K562 (cell line): ENCODE data around the gene BCL2L12. TPM values are rescaled to one million over a fixed set of nuclear protein-coding genes. Genes with fewer than 3 reads are reported as not detected.

Experiments
- ATAC-seq: fragments of 200-7000 bp; cut with Tn5 transposase; 3 replicates; pipeline ENCODE4 v1.9.1; 2020; ENCODE audit warnings: moderate library complexity
- BruUV-seq: library from RNA; stranded (reverse); fragments of 400-500 nt; replicated peaks from 2 replicates; lab custom pipeline; 2021; lab: Mats Ljungman, UMichigan
- CTCF ChIA-PET: fragments of 300-600 bp; formaldehyde crosslinking; extraction: SDS; loops from one replicate; lab custom pipeline; 2021; ENCODE audit warnings: low intra/inter-chr PET ratio; lab: Yijun Ruan, JAX
- POLR2A ChIA-PET: fragments of 300-600, 350-650 bp; sonication (Branson Sonifier 250); formaldehyde crosslinking; extraction: SDS; loops from one replicate; lab custom pipeline; 2021; ENCODE audit warnings: antibody characterized with exemption, inconsistent platforms; lab: Yijun Ruan, JAX
- DNase-seq, 4 experiments: peaks; one replicate each; pipeline versions ENCODE4 v3.0.0 to v3.0.0-alpha.2; 2011 to 2018; ENCODE audit warnings: low spot score in 3 of 4, mixed read lengths in 3 of 4; ENCODE audit errors: extremely low read depth in 1 of 4
- FAIRE-seq: peaks from 2 replicates; lab custom pipeline; 2011; peaks lifted over from hg19 to GRCh38; lab: Jason Lieb, UNC
- H2AFZ ChIP-seq: 2 replicates; pipeline ENCODE4 v1.6.0; 2011; ENCODE audit warnings: low read depth, low read length, control low read depth, inconsistent platforms
- H3K27ac ChIP-seq: fragments of 200-600 bp; 3 replicates; pipeline ENCODE4 v1.8.0; 2011; ENCODE audit warnings: low read depth, mild to moderate bottlenecking, control low read depth, inconsistent platforms, low read length, moderate library complexity, mixed read lengths; ENCODE audit errors: extremely low read depth
- H3K27me3 ChIP-seq, 2 experiments: fragments of 300-600 bp in 1 of 2; 2 replicates in 1 of 2; 3 replicates in 1 of 2; pipeline versions ENCODE4 v1.6.0 to v1.8.0; 2011; ENCODE audit warnings: inconsistent platforms in 2 of 2, low read length in 2 of 2, mild to moderate bottlenecking in 1 of 2, mixed read lengths in 1 of 2, moderate library complexity in 1 of 2; ENCODE audit not compliant: control insufficient read depth in 2 of 2, insufficient read depth in 2 of 2
- H3K36me3 ChIP-seq: fragments of 300-600 bp; 3 replicates; pipeline ENCODE4 v1.8.0; 2011; ENCODE audit warnings: mild to moderate bottlenecking, low read length, inconsistent platforms; ENCODE audit not compliant: control insufficient read depth, insufficient read depth
- H3K4me1 ChIP-seq, 2 experiments: fragments of 200-600 bp in 1 of 2; replicated peaks in 1 of 2; 2 replicates in 1 of 2; 3 replicates in 1 of 2; pipeline versions ENCODE4 v1.5.1 to v1.8.0; 2011; ENCODE audit warnings: inconsistent platforms in 2 of 2, low read length in 2 of 2, mild to moderate bottlenecking in 1 of 2, mixed read lengths in 1 of 2, moderate library complexity in 1 of 2; ENCODE audit not compliant: control insufficient read depth in 2 of 2, insufficient read depth in 2 of 2
- H3K4me2 ChIP-seq: 2 replicates; pipeline ENCODE4 v1.6.1; 2011; ENCODE audit warnings: low read length, control low read depth, inconsistent platforms, mixed read lengths; ENCODE audit not compliant: insufficient read depth
- H3K4me3 ChIP-seq: fragments of 200-600 bp; sonication (generic), shearing (Covaris generic); 2 replicates; pipeline ENCODE4 v1.5.1; 2016; ENCODE audit warnings: control low read depth, inconsistent platforms
- H3K79me2 ChIP-seq: fragments of 200-600 bp; 3 replicates; pipeline ENCODE4 v1.8.0; 2011; ENCODE audit warnings: low read length, inconsistent platforms; ENCODE audit not compliant: control insufficient read depth, insufficient read depth
- H3K9ac ChIP-seq, 2 experiments: 2 replicates each; pipeline versions ENCODE4 v1.6.0 to v1.6.1; 2011; ENCODE audit warnings: low read depth in 2 of 2, low read length in 2 of 2, control low read depth in 1 of 2, inconsistent platforms in 1 of 2, mild to moderate bottlenecking in 1 of 2, mixed read lengths in 1 of 2; ENCODE audit not compliant: insufficient read depth in 1 of 2
- H3K9me1 ChIP-seq: one replicate; pipeline ENCODE4 v1.6.0; 2011; ENCODE audit warnings: inconsistent platforms, mild to moderate bottlenecking, low read length, moderate library complexity; ENCODE audit not compliant: control insufficient read depth, insufficient read depth
- H3K9me3 ChIP-seq: replicated peaks from 2 replicates; pipeline ENCODE4 v1.5.1; 2011; ENCODE audit warnings: low read depth, low read length, inconsistent platforms; ENCODE audit not compliant: control insufficient read depth, insufficient read depth
- H4K20me1 ChIP-seq: replicated peaks from 2 replicates; pipeline ENCODE4 v1.6.1; 2011; ENCODE audit warnings: low read length, inconsistent platforms, mixed read lengths; ENCODE audit not compliant: control insufficient read depth, insufficient read depth
- BCOR ChIP-seq: fragments of 450-650 bp; IDR thresholded peaks from 2 replicates; pipeline ENCODE4 v1.6.1; 2016
- POLR2G ChIP-seq: fragments of 200-400 bp; formaldehyde crosslinking; IDR thresholded peaks from 2 replicates; pipeline ENCODE4 v1.6.1; 2017; ENCODE audit warnings: low read depth, mild to moderate bottlenecking, antibody characterized with exemption, low read length, moderate library complexity
- PRPF4 ChIP-seq: fragments of 200-400 bp; formaldehyde crosslinking; IDR thresholded peaks from one replicate; pipeline ENCODE4 v1.6.1; 2017; ENCODE audit warnings: low read length, low read depth, mild to moderate bottlenecking; ENCODE audit not compliant: insufficient read depth, poor library complexity, severe bottlenecking
- RBFOX2 ChIP-seq: fragments of 200-400 bp; formaldehyde crosslinking; IDR thresholded peaks from 2 replicates; pipeline ENCODE4 v1.6.1; 2017; ENCODE audit warnings: low read depth, mild to moderate bottlenecking, low read length, moderate library complexity
- WGBS: fragments of 100-300 bp; shearing (Covaris generic); methylation state at CpG from one replicate; pipeline ENCODE4 v1.1.6; 2016; ENCODE audit warnings: low coverage, mixed read lengths; ENCODE audit not compliant: insufficient coverage; ENCODE audit errors: missing lambda C conversion rate; 5-methylcytosine and 5-hydroxymethylcytosine counted together
- in situ Hi-C: fragments of 300-500 bp; cut with MboI; formaldehyde crosslinking; loops from 4 replicates; pipeline ENCODE4 v1.15.0; 2018; ENCODE audit warnings: inconsistent platforms, mixed read lengths
- intact Hi-C: fragments of 100-400 bp; cut with micrococcal nuclease; formaldehyde crosslinking; loops from 2 replicates; pipeline ENCODE4 v1.14.2; 2022
- polyA plus RNA-seq, 8 experiments: library from polyadenylated mRNA; depleted of rRNA in 4 of 8; stranded (reverse) in 5 of 8; unstranded in 3 of 8; fragments of >200 nt; fragmentation: Nextera tagmentation in 2 of 8; fragmentation: Illumina TruSeq in 1 of 8; extraction: Ambion mirVana in 2 of 8; extraction: Trizol in 1 of 8; gene quantifications; 2 replicates each; pipeline versions ENCODE4 v1.2.1 to v1.2.3, GENCODE V29; 2011 to 2014; ENCODE audit warnings: inconsistent platforms in 1 of 8, missing spikeins in 1 of 8
- total RNA-seq, 7 experiments: library from RNA; depleted of rRNA in 6 of 7; stranded (reverse); fragments of >200 nt in 6 of 7; fragmentation: Illumina TruSeq in 2 of 7; extraction: Trizol in 2 of 7; gene quantifications; 2 replicates each; pipeline versions ENCODE4 v1.2.1 to v1.2.3, GENCODE V29; 2011 to 2021; ENCODE audit warnings: low replicate concordance in 1 of 7
- TF ChIP-seq, protein P1 (sequence below), 3 experiments: fragments of 200-800 bp in 1 of 3; fragments of 250-450 bp in 1 of 3; fragments of 450-650 bp in 1 of 3; sonication (Bioruptor Pico) in 1 of 3; sonication (Bioruptor generic) in 1 of 3; formaldehyde crosslinking in 1 of 3; IDR thresholded peaks; 2 replicates each; pipeline versions ENCODE4 v1.6.1 to v1.8.0; 2016 to 2022; ENCODE audit warnings: mild to moderate bottlenecking in 2 of 3, missing genetic modification characterization in 2 of 3, missing compliant biosample characterization in 1 of 3, moderate library complexity in 1 of 3
- TF ChIP-seq, protein P2 (sequence below): IDR thresholded peaks from 2 replicates; pipeline ENCODE4 v1.6.1; 2014; ENCODE audit warnings: antibody characterized with exemption

Gene BCL2L12
- total and polyA plus RNA-seq, 9 of the 15 experiments (the other 6 are each of a cell fraction or from before 2014, with no cell fraction given): 7.4 to 263 (median 81.2) TPM

DNA sequence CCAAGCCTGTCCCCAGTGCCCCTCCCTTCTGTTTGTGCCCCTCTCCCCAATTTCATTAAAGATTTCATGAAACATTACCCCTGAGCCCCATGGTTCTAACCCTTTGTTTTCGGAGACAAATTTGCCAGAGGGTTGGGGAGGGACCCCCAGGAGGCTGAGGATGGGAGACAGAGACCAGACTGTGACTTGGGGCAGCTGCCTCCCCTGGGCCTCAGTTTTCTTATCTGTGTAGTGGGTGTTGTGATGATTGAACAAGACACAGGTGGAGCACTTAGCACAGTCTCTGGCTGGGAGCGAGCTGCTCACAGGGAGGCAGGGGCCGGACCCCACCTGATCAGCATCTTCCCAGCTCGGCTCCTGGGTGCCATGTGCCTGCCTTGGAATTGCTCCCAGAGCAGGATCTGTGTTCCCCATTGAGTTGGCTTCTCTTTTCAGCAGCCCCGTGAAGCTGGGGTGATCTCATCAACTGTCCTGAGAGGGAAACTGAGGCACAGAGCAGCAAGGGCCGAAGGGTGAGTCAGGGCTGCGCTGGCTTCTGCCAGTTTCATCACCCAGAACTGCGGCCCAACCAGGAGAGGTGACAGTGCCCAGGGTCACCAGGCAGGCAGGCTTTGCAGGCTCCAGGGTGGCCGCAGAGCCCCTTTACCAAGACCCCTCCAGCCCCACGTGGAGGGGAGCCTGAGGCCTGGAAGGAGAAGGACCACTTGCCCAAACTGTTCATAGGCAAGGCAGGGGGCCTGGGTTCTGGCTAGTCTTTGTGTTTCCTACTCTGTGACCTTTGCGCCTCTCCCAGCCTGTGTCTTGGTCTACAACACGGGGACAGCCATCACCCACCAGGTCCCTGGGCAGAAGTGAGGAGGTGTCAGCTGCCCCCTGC, 6.9 kb upstream of the BCL2L12 start:
- no peak for ATAC-seq
- Histone ChIP-seq H3K79me2 (peaks cover 7% of the 10 kb centered on the region), H3K9me3 (0 out of 2 replicates have a peak, but pooled peaks cover 2% of the 10 kb centered on the region), H4K20me1 (0 out of 2 replicates have a peak, but pooled peaks cover 14% of the 10 kb centered on the region), H3K27me3 (no peaks in the 10 kb centered on the region), H3K36me3 (peaks cover 91% of the 10 kb centered on the region; the same call in 2 of the 3 replicates), H3K4me1 (peaks cover 0 to 24% of the 10 kb centered on the region in 2 experiments; a peak in 2 of 5 replicates), H3K9ac (no peak overlapping the region), H3K27ac (no peak overlapping the region), H2AFZ (no peak overlapping the region), H3K4me3 (no peak overlapping the region), H3K4me2 (no peak overlapping the region), H3K9me1 (peaks cover 2% of the 10 kb centered on the region)
- ChIA-PET CTCF (no interaction called here), POLR2A (interaction anchor here (0.6 to 4.8 kb wide), 5 partner anchors 7 to 203 kb away, joined by 3 to 28 read pairs (median 3); partner anchors contain the start of genes BCL2L12, IRF3 and SCAF1)
- in situ Hi-C loops (no loop called here), intact Hi-C loops (no loop called here)
- no peak for DNase-seq
- no TSS peak for BruUV-seq
- WGBS: 93% methylated on average over 11 of the region's 12 CpGs
- FAIRE-seq: no peak
- peak; percentile 56 for TF ChIP-seq POLR2G
- peak; percentile 58 for TF ChIP-seq RBFOX2
- TF ChIP-seq, protein P1, sequence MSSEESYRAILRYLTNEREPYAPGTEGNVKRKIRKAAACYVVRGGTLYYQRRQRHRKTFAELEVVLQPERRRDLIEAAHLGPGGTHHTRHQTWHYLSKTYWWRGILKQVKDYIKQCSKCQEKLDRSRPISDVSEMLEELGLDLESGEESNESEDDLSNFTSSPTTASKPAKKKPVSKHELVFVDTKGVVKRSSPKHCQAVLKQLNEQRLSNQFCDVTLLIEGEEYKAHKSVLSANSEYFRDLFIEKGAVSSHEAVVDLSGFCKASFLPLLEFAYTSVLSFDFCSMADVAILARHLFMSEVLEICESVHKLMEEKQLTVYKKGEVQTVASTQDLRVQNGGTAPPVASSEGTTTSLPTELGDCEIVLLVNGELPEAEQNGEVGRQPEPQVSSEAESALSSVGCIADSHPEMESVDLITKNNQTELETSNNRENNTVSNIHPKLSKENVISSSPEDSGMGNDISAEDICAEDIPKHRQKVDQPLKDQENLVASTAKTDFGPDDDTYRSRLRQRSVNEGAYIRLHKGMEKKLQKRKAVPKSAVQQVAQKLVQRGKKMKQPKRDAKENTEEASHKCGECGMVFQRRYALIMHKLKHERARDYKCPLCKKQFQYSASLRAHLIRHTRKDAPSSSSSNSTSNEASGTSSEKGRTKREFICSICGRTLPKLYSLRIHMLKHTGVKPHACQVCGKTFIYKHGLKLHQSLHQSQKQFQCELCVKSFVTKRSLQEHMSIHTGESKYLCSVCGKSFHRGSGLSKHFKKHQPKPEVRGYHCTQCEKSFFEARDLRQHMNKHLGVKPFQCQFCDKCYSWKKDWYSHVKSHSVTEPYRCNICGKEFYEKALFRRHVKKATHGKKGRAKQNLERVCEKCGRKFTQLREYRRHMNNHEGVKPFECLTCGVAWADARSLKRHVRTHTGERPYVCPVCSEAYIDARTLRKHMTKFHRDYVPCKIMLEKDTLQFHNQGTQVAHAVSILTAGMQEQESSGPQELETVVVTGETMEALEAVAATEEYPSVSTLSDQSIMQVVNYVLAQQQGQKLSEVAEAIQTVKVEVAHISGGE (CRISPR knock-in tag; IDR thresholded peaks at IDR 0.05): 0 out of 6 replicates have a peak, but pooled peaks of 1 of the 3 experiments have one; percentile 23
- TF ChIP-seq, protein P2, sequence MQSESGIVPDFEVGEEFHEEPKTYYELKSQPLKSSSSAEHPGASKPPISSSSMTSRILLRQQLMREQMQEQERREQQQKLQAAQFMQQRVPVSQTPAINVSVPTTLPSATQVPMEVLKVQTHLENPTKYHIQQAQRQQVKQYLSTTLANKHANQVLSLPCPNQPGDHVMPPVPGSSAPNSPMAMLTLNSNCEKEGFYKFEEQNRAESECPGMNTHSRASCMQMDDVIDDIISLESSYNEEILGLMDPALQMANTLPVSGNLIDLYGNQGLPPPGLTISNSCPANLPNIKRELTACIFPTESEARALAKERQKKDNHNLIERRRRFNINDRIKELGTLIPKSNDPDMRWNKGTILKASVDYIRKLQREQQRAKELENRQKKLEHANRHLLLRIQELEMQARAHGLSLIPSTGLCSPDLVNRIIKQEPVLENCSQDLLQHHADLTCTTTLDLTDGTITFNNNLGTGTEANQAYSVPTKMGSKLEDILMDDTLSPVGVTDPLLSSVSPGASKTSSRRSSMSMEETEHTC: no peak
- no peak for TF ChIP-seq PRPF4
- TF ChIP-seq BCOR: peak; percentile 73
